Hepatocyte (in vitro differentiated cells): ENCODE results near the gene SLC35F6.

ENCODE experiments used
- CTCF ChIP-seq: fragments of 200-600 bp; sonication (generic); IDR thresholded peaks from 2 replicates; pipeline ENCODE4 v1.5.1; 2016; ENCODE audit warnings: antibody characterized with exemption, mild to moderate bottlenecking; ENCODE audit not compliant: poor library complexity
- EZH2phosphoT487 ChIP-seq: fragments of 200-600 bp; sonication (generic); IDR thresholded peaks from one replicate; pipeline ENCODE4 v1.6.1; 2018; ENCODE audit warnings: antibody characterized with exemption, mild to moderate bottlenecking, low read depth, moderate library complexity; ENCODE audit not compliant: unreplicated experiment, severe bottlenecking

GRCh38 chr2:26735097-26735496, 29.0 kb upstream of the SLC35F6 start:
- no peak for TF ChIP-seq CTCF
- no peak for TF ChIP-seq EZH2phosphoT487
